Measurements from ENCODE around the gene PRR33.

- no peak for TF ChIP-seq POLR2A (IDR thresholded peaks at IDR 0.05)
- no peak for TF ChIP-seq CTCF (IDR thresholded peaks at IDR 0.05)
These were observed 2.9 kb downstream of the PRR33 start for GRCh38 chr11:1888811-1889210.
